Transverse colon (tissue), 4 donors: ENCODE measurements around the gene BMS1.
"Not testable (repeated sequence)": the region's sequence is repeated elsewhere in the genome, so short reads cannot be mapped to it uniquely, and the experiment has no call there.

Experiments
- POLR2AphosphoS5 ChIP-seq, 3 donors: sonication (generic); formaldehyde crosslinking; IDR thresholded peaks; one replicate each; pipeline ENCODE4 v1.6.1; 2016; ENCODE audit warnings: antibody characterized with exemption in 3 of 3
- TF ChIP-seq, protein P1 (sequence below), 5 experiments: fragments of 200-600 bp in 3 of 5; fragments of 450-650 bp in 2 of 5; sonication (generic) in 3 of 5; IDR thresholded peaks; 1 replicate in 2 of 5; 2 replicates in 3 of 5; pipeline ENCODE4 v1.5.1; 2016 to 2017; ENCODE audit warnings: antibody characterized with exemption in 5 of 5, inconsistent platforms in 3 of 5, mild to moderate bottlenecking in 2 of 5, moderate library complexity in 1 of 5

DNA sequence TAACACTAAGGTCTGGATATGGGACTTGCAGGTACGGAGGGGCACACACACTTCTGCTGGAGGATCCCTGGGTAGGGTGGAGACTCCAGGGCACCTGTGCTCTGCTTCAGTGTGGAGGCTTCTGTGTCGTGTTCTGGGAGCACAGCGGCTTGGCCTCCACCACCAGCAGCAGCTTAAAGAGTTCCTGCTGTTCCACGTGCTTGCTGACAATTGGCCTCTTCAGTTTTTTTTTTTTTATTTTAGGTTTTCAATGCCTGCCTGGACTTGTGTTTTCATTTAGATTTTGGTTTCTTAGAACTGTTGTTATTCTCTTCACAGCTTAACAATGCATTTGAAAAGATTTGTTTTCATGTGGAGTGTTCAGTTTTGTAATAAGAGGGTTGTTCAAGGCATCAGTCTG, 45.8 kb downstream of the BMS1 start:
- TF ChIP-seq, protein P1, sequence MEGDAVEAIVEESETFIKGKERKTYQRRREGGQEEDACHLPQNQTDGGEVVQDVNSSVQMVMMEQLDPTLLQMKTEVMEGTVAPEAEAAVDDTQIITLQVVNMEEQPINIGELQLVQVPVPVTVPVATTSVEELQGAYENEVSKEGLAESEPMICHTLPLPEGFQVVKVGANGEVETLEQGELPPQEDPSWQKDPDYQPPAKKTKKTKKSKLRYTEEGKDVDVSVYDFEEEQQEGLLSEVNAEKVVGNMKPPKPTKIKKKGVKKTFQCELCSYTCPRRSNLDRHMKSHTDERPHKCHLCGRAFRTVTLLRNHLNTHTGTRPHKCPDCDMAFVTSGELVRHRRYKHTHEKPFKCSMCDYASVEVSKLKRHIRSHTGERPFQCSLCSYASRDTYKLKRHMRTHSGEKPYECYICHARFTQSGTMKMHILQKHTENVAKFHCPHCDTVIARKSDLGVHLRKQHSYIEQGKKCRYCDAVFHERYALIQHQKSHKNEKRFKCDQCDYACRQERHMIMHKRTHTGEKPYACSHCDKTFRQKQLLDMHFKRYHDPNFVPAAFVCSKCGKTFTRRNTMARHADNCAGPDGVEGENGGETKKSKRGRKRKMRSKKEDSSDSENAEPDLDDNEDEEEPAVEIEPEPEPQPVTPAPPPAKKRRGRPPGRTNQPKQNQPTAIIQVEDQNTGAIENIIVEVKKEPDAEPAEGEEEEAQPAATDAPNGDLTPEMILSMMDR (IDR thresholded peaks at IDR 0.05) = not testable (repeated sequence)
- not testable (repeated sequence) for TF ChIP-seq POLR2AphosphoS5 (IDR thresholded peaks at IDR 0.05)
